Fibroblast of lung (primary cell): Measurements from ENCODE around the gene OBSCN. TPM values are rescaled to one million over a fixed set of nuclear protein-coding genes. Genes with fewer than 3 reads are reported as not detected.

Source experiments
- DNase-seq, 2 donors: peaks; one replicate each; pipeline versions ENCODE4 v3.0.0 to v3.0.0-alpha.2; 2010; ENCODE audit warnings: low read depth in 2 of 2
- H2AFZ ChIP-seq: 2 replicates; pipeline ENCODE4 v1.5.1; 2012; ENCODE audit warnings: low read length, control low read depth, inconsistent platforms
- H3K27ac ChIP-seq: 2 replicates; pipeline ENCODE4 v1.5.1; 2011; ENCODE audit warnings: low read length, control low read depth; ENCODE audit not compliant: insufficient read depth
- H3K27me3 ChIP-seq: 2 replicates; pipeline ENCODE4 v1.5.1; 2011; ENCODE audit warnings: mild to moderate bottlenecking, low read length; ENCODE audit not compliant: control insufficient read depth, insufficient read depth
- H3K36me3 ChIP-seq: 2 replicates; pipeline ENCODE4 v1.5.1; 2011; ENCODE audit warnings: low read length; ENCODE audit not compliant: control insufficient read depth, insufficient read depth
- H3K4me1 ChIP-seq: 2 replicates; pipeline ENCODE4 v1.5.1; 2011; ENCODE audit warnings: low read length; ENCODE audit not compliant: control insufficient read depth, insufficient read depth; ENCODE audit errors: extremely low read depth
- H3K4me2 ChIP-seq: 2 replicates; pipeline ENCODE4 v1.5.1; 2011; ENCODE audit warnings: low read length, control low read depth; ENCODE audit not compliant: insufficient read depth; ENCODE audit errors: extremely low read depth
- H3K4me3 ChIP-seq, 4 experiments: fragments of 200-600 bp in 1 of 4; sonication (generic) in 1 of 4; replicated peaks in 1 of 4; 2 replicates each; pipeline ENCODE4 v1.5.1; 2011 to 2016; ENCODE audit warnings: low read length in 4 of 4, low read depth in 3 of 4, mild to moderate bottlenecking in 3 of 4, control low read depth in 2 of 4, inconsistent platforms in 1 of 4, mixed read lengths in 1 of 4; ENCODE audit not compliant: insufficient read depth in 1 of 4; ENCODE audit errors: control extremely low read depth in 1 of 4
- H3K79me2 ChIP-seq: 2 replicates; pipeline ENCODE4 v1.5.1; 2012; ENCODE audit warnings: mild to moderate bottlenecking, low read length, inconsistent platforms; ENCODE audit not compliant: control insufficient read depth, insufficient read depth
- H3K9ac ChIP-seq: 2 replicates; pipeline ENCODE4 v1.5.1; 2011; ENCODE audit warnings: mild to moderate bottlenecking, low read length, control low read depth; ENCODE audit not compliant: insufficient read depth
- H3K9me3 ChIP-seq: 2 replicates; pipeline ENCODE4 v1.5.1; 2012; ENCODE audit warnings: low read depth, low read length; ENCODE audit not compliant: control insufficient read depth, insufficient read depth
- H4K20me1 ChIP-seq: 2 replicates; pipeline ENCODE4 v1.5.1; 2011; ENCODE audit warnings: low read length; ENCODE audit not compliant: control insufficient read depth, insufficient read depth; ENCODE audit errors: extremely low read depth
- EZH2 ChIP-seq: IDR thresholded peaks from 2 replicates; pipeline ENCODE4 v1.5.1; 2012; ENCODE audit warnings: low read length, control low read depth, mild to moderate bottlenecking; ENCODE audit errors: missing control alignments
- polyA plus RNA-seq, 2 donors: library from polyadenylated mRNA; depleted of rRNA in 1 of 2; stranded (reverse) in 1 of 2; unstranded in 1 of 2; fragments of >200 nt; gene quantifications; 2 replicates each; pipeline ENCODE4 v1.2.1, GENCODE V29; 2011 to 2012; ENCODE audit warnings: missing spikeins in 1 of 2
- total RNA-seq: library from RNA; depleted of rRNA; stranded (reverse); fragments of >200 nt; gene quantifications from 2 replicates; pipeline ENCODE4 v1.2.1, GENCODE V29; 2014
- TF ChIP-seq, protein P1 (sequence below), 2 donors: IDR thresholded peaks in 1 of 2; conservative IDR thresholded peaks in 1 of 2; 1 replicate in 1 of 2; 2 replicates in 1 of 2; pipeline ENCODE4 v1.5.1; 2011 to 2012; ENCODE audit warnings: low read length in 2 of 2, control low read depth in 1 of 2, inconsistent platforms in 1 of 2, low read depth in 1 of 2, mild to moderate bottlenecking in 1 of 2

The OBSCN gene
- total and polyA plus RNA-seq, 2 donors (not counting 1 experiment from before 2014, with no cell fraction given), result 0.87 to 16.8 TPM

DNA sequence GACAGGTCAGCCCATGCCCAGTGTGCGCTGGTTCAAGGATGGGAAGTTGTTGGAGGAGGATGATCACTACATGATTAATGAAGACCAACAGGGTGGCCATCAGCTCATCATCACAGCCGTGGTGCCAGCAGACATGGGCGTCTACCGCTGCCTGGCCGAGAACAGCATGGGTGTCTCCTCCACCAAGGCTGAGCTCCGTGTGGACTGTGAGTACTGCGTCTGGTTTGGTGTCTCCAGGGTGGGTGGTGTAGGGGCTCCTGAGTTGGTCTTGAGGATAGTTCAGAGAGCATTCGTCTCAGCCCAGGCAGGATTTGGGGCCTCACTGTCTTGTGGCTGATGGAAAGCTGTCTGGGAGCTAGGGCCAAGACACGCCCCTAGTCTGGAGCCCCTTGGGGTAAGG lies 115.6 kb downstream of the OBSCN start:
- Histone ChIP-seq H3K4me1 (no peaks in the 10 kb centered on the region), H4K20me1 (no peaks in the 10 kb centered on the region), H3K79me2 (no peaks in the 10 kb centered on the region), H3K4me3 (no peak overlapping the region), H3K36me3 (no peaks in the 10 kb centered on the region), H3K27me3 (no peaks in the 10 kb centered on the region), H3K4me2 (no peak overlapping the region), H2AFZ (no peak overlapping the region), H3K27ac (no peak overlapping the region), H3K9me3 (no peaks in the 10 kb centered on the region), H3K9ac (no peak overlapping the region)
- no peak for DNase-seq
- no peak for TF ChIP-seq EZH2
- TF ChIP-seq, protein P1, sequence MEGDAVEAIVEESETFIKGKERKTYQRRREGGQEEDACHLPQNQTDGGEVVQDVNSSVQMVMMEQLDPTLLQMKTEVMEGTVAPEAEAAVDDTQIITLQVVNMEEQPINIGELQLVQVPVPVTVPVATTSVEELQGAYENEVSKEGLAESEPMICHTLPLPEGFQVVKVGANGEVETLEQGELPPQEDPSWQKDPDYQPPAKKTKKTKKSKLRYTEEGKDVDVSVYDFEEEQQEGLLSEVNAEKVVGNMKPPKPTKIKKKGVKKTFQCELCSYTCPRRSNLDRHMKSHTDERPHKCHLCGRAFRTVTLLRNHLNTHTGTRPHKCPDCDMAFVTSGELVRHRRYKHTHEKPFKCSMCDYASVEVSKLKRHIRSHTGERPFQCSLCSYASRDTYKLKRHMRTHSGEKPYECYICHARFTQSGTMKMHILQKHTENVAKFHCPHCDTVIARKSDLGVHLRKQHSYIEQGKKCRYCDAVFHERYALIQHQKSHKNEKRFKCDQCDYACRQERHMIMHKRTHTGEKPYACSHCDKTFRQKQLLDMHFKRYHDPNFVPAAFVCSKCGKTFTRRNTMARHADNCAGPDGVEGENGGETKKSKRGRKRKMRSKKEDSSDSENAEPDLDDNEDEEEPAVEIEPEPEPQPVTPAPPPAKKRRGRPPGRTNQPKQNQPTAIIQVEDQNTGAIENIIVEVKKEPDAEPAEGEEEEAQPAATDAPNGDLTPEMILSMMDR (conservative IDR thresholded peaks at IDR 0.05 in 1 of 2, IDR thresholded peaks at IDR 0.05 in 1 of 2; ENCODE audit: low read depth in 1 of 2, low read length in 2 of 2), result no peak

DNA sequence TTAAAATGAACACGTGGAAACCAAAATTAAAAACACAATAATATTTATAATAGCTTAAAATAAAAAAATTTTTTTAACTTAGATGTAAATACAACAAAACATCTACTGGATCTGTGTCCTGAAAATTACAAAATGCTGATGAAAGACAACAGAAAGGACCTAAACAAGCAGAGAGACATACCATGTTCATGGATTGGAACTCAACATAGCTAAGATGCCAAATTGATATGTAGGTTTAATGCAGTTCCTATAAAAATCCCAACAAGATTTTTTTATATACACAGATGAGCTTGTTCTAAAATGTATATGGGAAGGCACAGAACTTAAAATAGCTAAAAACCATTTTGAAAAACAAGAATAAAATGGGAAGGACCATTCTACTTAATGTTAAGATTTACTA lies 117.4 kb downstream of the OBSCN start:
- Histone ChIP-seq H3K4me1 (no peaks in the 10 kb centered on the region), H3K79me2 (no peaks in the 10 kb centered on the region)
- no peak for TF ChIP-seq EZH2
- TF ChIP-seq, protein P1 (conservative IDR thresholded peaks at IDR 0.05 in 1 of 2, IDR thresholded peaks at IDR 0.05 in 1 of 2; ENCODE audit: low read depth in 1 of 2, low read length in 2 of 2), result no peak

GRCh38 chr1:228329887-228330286 lies 122.0 kb downstream of the OBSCN start:
- H3K4me2 ChIP-seq, result no peak overlapping the region
- no peak for TF ChIP-seq EZH2
- TF ChIP-seq, protein P1 (conservative IDR thresholded peaks at IDR 0.05 in 1 of 2, IDR thresholded peaks at IDR 0.05 in 1 of 2; ENCODE audit: low read depth in 1 of 2, low read length in 2 of 2), result no peak
- H3K4me3 ChIP-seq, result no peak overlapping the region
- H3K9me3 ChIP-seq, result no peaks in the 10 kb centered on the region
- no peaks in the 10 kb centered on the region for H4K20me1 ChIP-seq
- H3K27me3 ChIP-seq, result no peaks in the 10 kb centered on the region
- no peaks in the 10 kb centered on the region for H3K79me2 ChIP-seq
- no peak overlapping the region for H3K27ac ChIP-seq
- no peaks in the 10 kb centered on the region for H3K4me1 ChIP-seq
- DNase-seq, result no peak
- H2AFZ ChIP-seq, result no peak overlapping the region
- H3K9ac ChIP-seq, result no peak overlapping the region
- no peaks in the 10 kb centered on the region for H3K36me3 ChIP-seq

More for the DNA sequence above, 117.4 kb downstream of the OBSCN start:
- Histone ChIP-seq H3K9ac (no peak overlapping the region), H3K4me3 (no peak overlapping the region), H3K27ac (no peak overlapping the region), H3K4me2 (no peak overlapping the region), H3K9me3 (no peaks in the 10 kb centered on the region), H4K20me1 (no peaks in the 10 kb centered on the region), H3K27me3 (no peaks in the 10 kb centered on the region), H3K36me3 (no peaks in the 10 kb centered on the region), H2AFZ (no peak overlapping the region)
- no peak for DNase-seq
